GM19455 (cell line): ENCODE measurements around the gene MYDGF.

Source experiments
- ATAC-seq: cut with Tn5 transposase; IDR thresholded peaks from one replicate; pipeline ENCODE4 v1.9.1; 2021; ENCODE audit not compliant: unreplicated experiment

MYDGF gene

DNA sequence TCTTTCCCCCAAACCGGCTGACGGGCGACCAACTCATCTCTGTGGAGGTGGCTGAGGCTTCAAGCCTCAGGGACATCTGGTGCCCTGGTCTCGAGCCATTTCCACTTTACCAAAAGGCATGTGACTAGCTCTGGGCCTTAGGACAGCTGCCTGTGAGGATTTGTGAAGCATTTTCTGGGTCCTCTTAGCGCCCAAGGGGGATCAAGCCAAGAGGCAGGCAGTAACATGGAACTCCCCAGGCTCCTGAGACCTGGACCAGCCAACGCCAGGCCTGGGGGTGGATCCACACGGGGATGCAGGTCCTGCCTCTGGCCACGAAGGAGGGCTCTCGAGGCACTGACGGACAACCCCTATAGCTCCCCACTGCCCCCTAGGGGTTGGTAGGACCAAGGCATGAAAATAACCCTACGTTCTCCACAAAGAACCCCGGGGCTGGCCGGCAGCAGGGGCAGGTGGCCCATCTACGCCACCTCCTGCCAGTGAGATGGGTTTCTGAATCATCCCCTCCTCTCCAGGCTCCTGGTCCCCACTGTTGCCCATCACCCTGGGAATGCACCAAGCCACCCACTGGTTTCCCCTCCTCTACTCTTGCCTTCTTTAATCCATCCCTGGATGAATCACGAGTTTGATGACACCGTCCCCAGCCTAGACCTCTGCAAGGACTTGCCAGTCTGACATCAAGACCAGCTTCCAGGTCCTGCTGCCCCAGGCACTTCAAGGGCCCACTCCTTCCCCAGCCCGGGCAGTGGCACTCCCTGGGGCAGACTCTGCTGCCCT, 7.0 kb upstream of the MYDGF start:
- ATAC-seq, result no peak

DNA sequence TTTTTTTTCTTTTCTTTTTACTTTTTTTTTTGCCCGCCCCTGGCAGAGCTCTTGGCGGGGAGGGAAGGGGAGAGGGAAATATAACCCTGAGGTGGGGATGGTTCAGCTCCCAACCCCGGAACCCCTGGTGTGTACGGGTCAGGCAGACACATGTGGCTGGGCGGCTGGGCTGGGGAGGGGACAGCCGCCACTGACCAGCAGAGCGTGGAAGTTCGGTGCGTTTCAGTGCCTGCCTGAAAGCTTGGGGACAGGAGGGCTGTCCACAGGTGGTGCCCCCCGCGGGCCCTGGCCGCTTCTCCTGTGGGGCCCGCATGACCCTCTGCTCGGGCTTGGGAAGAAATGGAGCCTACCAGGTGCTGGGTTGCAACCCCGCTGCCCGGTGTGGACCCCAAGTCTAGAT, 5.2 kb upstream of the MYDGF start:
- ATAC-seq, result no peak

DNA sequence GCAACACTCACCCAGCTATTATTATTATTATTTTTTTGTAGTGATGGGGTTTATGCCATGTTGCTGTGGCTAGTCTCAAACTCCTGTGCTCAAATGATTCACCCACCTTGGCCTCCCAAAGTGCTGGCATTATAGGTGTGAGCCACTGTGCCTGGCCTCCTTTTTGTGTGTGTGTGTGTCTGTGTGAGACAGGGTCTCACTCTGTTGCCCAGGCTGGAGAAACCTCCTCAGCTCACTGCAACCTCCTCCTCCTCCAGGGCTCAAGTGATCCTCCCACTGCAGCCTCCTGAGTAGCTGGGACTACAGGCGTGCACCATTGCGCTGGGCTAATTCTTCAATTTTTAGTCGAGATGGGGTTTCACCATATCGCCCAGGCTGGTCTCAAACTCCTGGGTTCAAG, 3.6 kb upstream of the MYDGF start:
- no peak for ATAC-seq

DNA sequence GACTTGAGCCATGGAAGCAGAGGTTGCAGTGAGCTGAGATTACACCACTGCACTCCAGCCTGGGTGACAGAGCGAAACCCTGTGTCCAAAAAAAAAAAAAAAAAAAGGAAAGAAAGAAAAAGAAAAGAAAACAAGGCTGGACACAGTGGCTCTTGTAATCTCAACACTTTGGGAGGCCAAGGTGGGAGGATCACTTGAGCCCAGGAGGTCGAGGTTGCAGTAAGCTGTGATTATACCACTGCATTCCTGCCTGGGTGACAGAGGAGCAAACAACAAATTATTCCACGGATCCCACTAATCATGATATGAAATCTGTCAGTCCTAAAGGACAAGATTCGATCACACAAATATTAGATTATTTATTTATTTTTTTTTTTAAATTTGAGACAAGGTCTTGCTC, 3.1 kb upstream of the MYDGF start:
- ATAC-seq, result no peak

DNA sequence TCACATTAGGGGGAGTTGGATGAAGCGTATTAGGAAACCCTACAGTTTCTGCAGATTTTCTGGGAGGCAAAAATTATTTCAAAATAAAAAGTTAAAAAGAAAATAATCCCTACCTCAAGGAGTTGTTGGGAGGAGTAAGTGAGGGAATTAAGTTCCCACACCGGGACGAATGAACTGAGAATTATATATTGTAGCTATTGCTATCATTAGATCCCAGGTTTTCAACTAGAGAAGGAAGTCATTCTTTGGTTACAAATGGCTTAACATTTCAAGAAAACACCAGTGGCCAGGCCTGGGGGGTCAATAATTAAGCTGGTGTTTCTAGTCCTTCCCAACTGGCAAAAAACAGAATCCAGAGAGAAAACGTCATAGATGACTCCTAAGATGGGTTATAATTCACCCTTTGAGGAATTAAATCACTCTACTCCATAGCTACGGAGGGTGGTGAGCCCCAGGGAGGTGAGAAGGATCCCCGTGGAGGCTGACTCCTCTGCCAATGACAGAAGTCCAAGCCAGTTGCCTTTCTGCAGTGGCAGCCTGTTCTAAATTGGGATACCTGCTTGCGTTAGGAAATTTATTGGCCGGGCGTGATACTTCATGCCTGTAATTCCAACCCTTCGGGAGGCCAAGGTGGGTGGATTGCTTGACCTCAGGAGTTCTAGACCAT, 1.2 kb upstream of the MYDGF start:
- ATAC-seq, result no peak

DNA sequence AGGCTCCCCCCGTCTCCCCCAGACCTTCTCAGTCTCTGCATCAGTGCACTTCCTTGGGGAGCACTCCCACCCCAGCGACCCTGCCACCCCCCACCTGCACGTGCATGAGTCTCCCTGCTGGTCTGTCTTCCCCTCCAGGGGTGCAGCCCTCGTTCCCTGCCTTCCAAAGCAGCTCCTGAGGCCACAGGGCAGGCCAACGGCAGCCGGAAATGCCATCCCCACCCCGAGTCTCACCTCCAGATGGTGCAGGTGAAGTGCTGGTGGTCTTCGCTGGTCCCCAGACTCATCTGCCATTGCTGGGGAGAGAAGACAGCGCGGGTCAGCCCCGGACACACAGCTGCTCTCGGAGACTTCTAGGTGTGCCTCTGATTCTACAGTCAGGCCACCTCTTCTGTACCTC, 5.5 kb downstream of the MYDGF start:
- no peak for ATAC-seq

DNA sequence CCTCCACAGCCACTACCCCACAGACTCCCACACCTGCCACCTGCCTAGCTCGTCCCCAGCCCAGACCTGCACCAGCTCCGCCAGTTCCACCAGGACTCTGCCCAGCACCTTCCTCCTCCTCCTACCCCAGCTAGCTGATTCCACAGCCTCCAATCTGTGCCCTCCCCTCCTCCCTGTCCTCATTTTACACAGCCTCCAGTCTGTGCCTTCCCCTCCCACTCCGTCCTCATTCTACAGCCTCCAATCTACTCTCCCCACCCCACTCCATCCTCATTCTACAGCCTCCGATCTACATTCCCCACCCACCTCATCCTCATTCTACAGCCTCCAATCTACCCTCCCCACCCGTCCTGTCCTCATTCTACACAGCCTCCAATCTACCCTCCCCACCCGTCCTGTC, 7.3 kb downstream of the MYDGF start:
- no peak for ATAC-seq

DNA sequence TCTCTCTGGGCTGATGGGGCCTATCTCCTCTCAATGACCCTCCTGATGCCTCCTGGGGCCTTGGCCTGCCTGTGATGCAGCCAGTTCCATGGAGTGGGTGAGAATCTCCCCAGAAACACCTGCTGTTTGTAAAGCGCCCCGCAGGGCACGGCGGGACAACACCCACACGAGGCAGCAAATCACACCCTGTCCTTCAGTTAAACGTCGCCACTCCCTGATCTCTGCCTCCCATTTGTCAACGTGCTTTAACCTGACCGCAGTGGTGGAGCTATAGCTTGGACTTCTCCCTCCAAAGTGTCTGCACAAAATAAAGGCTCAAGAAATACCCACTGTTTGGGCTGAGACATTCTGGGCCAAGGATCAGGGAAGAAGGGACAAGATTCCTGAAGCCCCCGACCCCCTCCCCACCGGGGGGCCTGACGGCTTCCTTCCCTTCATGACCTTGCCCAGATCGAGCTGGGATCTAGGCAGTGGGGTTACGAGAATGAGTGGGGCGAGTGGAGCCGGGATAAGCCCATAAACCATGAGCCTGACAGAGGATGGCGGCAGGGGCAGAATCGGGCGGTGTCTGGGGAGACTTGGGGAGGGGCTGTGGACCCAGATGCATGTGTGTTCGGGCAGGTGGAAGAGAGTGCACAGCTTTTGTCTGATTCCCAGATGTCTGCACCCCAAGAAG, 8.0 kb downstream of the MYDGF start:
- ATAC-seq, result no peak

DNA sequence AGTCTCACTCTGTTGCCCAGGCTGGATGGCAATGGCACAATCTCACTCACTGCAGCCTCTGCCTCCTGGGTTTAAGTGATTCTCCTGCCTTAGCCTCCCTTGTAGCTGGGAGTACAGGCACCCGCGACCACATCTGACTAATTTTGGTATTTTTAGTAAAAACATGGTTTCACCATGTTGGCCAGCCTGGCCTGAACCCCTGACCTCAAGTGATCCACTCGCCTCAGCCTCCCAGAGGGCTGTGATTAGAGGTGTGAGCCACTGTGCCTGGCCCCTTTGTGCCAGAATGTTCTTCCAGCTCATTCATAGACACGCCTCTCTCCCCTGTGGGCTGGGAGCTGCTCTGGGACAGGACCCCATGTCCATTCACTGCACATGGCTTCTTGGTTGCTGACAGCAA, 9.1 kb downstream of the MYDGF start:
- ATAC-seq, result no peak

DNA sequence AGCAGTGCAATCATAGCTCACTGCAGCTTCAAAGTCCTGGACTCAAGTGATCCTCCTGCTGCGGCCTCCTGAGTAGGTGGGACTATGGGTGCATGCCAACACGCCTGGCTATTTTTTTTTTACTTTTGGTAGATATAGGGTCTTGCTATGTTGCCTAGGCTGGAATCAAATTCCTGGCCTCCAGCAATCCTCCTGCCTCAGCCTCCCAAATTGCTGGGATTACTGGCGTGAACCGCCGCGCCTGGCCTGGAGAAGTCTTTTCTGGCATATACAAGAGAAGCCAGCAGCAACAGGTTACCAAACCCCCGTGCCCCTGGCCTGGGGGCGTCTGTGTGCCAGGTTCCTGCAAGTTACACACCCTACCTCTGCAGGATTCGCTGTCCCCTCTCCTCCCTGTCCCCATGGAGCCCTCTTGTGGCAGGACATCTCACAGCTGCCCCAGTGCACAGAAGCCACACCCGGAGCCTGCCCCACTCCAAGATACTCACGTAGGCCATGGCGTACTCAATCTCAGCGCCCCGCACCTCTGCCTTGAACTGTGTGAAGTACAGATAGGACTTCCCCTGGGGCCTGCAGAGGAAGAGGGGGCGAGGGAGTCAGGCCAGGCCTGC, 9.9 kb downstream of the MYDGF start:
- ATAC-seq, result no peak

DNA sequence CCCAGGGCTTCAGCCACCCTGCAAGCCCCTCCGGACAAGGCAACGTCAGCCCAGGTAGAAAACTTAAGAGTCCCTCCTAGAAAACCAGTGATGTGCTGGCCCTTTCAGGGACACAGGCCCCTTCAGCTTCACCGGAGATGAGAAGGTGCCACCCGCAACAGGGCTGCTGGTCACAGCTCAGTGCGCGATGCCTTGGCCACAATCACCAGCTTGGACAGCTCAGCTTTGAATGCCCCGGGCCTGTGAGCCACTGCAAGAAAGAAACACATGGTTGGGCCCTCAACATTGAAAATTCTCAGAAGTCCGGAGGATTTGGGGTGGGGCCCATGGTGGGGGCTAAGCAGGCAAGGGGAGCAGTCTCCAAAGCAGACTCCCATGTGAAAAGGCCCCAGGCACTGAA, 12.3 kb downstream of the MYDGF start:
- ATAC-seq, result no peak

DNA sequence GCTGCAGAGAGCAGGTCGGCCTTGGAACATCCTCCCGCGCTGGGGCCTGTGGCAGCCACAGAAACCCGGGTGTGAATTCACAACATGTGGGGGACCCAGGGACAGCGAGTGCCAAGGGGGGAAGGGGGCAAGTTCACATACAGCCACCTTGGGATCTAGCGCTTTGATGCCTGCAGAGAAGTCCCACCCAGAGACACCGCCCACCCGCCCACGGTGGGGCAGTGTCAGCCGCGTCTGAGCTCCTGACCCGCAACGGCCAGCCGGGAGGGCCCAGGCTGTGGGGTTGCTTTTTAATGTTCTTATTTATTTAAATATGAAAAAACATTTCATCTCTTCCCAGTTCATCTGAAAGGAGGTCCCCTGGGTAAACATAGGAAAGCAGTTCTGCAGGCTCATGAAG, 12.9 kb downstream of the MYDGF start:
- ATAC-seq, result no peak

DNA sequence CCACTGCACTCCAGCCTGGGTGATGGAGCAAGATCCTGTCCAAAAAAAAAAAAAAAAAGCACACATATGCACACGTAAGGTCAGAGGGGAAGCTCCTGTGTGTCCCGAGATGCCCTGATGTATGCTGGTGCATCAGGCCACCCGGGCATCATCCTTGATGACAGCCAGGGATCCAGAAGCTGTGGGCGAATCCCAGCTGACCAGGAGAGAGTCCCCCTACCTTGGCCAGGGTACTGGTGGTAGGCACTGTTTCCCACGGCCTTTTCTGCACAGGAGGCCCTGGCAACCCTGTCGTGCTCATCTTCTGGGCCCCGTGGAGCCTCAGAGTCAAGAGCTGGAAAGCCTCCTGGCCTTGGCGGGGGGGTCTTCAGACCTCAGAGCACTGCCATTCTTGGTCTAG, 14.0 kb downstream of the MYDGF start:
- ATAC-seq, result no peak

DNA sequence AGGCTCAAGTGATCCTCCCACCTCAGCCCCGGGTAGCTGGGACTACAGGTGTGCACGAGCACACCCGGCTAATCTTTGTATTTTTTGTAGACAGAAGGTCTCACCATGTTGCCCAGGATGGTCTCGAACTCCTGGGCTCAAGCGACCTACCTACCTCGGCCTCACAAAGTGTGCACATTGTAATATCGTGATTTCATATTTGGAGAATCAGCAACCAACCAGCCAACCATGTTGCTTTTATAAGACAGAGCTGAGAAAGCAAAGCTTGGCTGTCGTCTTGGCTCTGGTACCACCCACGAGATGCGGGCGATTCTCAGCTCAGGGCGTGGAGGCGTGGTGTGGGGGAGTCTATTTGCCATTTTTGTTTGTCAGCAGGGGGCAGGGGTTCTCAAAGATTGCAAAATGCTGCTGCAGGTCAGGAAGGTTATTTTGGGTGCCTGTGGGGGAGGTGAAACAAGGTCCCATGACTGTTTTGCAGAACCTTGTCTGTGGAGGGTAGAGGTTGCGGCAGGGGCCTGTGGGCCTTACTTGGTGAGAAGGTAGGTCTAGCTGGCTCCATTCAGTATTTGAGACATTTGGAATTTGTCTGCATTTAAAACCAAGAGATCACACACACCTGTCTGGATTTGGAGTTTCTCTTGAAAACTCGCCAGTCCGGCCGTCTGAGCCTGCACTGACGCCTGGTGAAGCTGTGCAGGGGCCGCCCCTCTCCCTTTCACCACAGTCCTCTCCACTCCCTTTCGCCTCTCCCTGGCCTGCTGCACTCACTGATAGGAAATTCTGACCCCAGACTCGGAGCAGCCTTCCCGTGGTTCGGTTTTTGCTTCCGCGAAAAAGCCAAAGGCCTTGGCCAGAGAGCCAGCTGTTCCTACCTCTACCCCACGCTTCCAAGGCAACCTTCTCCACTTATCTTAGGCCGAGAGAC, 15.4 kb downstream of the MYDGF start:
- no peak for ATAC-seq

DNA sequence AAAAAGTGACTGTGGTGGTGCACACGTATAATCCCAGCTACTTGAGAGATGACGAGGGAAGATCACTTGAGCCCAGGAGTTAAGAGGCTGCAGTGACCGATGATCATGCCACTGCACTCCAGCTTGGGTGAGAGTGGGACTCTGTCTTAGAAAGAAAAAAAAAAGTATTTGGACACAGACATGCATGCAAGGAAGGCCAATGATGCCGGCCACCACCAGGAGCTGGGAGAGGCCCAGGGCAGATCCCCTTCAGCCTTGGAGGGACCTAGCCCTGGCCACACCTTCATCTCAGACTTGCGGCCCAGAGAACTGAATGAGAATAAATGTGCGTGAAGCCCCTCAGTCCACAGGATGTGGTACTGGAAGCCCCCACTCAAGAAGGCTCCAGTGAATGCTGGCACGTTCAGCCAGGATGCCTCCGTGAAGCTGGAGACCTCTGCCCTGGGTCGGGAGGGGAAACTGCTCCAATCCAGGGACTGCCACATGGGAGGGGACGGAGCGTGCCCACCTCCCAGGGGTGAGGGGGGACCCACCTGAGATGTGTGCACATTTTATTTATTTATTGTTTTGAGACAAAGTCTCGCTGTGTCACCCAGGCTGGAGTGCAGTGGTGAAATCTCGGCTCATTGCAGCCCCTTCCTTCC, 16.2 kb downstream of the MYDGF start:
- no peak for ATAC-seq

DNA sequence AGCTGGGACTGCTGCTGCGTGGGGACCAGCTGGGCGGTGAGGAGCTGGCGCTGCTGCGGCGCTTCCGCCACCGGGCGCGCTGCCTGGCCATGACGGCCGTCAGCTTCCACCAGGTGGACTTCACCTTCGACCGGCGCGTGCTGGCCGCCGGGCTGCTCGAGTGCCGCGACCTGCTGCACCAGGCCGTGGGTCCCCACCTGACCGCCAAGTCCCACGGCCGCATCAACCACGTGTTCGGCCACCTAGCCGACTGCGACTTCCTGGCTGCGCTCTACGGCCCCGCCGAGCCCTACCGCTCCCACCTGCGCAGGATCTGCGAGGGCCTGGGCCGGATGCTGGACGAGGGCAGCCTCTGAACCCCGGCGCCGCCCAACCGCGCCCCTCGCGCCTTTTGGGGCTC, 18.1 kb downstream of the MYDGF start:
- no peak for ATAC-seq

DNA sequence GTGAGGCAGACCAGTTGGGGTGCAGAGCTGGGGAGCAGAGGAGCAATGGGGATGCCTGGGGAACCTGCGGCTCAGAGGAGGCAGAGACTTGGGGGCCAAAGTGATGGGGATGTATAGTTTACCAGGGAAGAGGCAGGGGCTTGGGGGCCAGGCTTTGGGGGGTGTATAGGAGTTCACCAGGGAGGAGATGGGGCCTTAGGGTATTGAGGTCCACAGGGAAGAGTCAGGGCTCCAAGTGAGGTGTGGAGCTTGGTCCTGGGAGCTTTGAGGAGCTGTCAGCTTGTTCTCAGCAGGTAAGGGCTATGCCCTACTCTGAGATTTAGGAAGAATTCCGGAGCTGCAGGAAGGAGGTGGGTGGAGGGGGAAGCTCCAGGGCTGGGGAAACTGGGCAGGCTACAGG, 20.0 kb downstream of the MYDGF start:
- ATAC-seq, result no peak

DNA sequence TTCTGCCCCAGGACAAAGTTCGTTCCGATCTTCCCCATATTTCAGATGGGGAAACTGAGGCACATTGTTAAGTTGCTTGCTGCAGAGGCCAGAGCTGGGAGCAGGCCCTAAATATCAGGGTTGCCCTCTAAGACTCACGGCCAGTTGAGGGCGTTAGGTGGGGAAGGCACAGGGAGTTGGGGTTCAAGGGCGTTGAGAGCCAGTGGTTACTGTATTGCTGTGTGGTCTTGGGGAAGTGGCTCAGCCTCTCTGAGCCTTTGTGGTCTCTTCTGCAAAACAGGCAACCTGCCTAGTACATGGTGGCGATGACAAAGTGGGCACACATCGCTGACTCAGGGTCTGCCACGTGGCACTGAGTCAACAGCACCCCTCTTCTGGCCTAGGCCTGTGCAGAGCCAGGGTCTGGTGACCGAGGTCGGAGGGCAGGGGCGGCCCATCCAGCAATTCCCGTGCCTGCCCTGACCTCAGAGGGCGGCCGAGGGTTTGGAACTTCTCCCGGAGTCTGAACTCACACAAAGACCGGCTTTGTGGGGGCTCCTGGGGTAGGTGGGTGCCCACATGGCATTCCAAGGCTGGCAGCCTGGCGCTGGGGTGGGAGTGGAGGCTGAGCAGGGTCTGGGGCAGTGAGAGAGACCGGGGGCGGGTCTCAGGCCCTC, 20.6 kb downstream of the MYDGF start:
- ATAC-seq, result no peak

DNA sequence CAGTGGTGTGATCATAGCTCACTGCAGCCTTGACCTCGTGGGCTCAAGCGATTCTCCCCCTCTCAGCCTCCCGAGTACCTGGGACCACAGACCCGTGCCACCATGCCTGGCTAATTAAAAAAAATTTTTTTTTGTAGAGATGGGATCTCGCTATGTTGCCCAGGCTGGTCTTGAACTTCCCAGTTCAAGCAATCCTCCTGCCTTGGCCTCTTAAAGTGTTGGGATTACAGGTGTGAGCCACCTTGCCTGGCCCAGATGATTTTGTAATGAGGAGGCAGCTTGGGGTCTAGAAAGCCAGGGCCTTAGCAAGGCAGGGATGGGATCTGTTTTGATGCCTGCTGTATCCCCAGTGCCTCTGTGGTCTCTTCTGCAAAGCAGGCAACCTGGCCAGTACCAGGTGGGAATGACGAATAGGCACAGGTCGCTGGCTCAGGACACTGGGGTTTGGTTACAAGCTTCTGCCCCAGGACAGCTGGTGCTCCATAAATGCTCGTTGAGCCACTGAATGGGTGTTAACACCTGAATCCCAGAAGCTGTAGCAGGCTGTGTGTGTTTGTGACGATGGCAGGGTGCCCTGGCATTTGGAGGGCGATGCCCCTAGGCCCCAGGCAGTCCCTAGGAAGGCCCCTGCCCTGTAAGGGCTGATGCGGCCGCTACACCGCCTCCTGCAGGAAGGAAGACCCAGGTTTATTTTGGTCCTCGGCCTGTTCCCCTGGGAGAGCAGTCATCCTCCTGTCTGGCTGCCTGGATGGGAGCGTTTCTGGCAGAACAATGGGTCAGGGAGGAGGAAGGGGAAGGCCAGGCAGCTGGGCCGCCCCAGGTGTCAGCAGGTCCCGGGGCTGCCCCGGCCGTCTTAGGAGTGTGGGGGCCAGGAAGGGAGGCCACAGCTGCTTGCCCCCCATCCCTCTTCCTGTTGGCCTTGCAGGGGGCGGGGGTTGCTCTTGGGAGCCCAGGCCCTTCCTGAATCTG, 22.2 kb downstream of the MYDGF start:
- no peak for ATAC-seq
